HG02798 (cell line): Measurements from ENCODE around the gene DPP6.

Experiments
- ATAC-seq: cut with Tn5 transposase; IDR thresholded peaks from one replicate; pipeline ENCODE4 v1.9.1; 2021; ENCODE audit warnings: mild to moderate bottlenecking; ENCODE audit not compliant: unreplicated experiment, poor library complexity

Gene DPP6

DNA sequence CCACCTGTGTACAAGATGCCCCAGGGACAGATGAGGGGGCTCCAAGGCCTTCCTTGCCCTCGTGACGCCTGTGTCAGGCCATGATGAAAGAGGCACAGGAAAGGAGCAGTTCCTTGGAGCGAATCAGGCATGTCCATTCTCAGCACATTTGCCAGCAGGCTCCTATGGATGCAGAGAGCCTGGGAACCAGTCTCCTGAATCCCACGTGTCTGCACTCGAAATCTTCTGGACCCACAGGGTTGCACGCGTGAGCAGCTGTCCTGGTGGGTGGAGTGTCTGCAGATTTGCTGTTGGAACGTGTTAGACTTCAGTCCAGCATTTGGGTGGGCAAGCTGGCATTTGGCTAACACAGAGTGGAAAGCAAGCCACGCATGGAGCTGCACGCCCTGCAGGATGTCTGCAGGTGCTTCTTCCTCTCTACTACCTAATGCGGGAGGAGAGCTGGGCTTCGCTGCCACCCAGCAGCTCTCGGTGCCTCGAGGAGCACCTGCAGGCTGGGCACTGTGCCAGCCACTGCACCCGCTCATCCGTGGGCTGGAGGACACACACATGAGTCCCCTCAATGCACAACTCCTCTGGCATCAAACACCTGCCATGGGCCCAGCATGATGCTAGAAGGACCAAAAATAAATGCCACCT is 810.1 kb downstream of the DPP6 start:
- no peak for ATAC-seq

- ATAC-seq = no peak
Observed at GRCh38 chr7:154863766-154864522, 811.7 kb downstream of the DPP6 start.

- no peak for ATAC-seq
Observed at GRCh38 chr7:154864523-154864891, 812.3 kb downstream of the DPP6 start.

DNA sequence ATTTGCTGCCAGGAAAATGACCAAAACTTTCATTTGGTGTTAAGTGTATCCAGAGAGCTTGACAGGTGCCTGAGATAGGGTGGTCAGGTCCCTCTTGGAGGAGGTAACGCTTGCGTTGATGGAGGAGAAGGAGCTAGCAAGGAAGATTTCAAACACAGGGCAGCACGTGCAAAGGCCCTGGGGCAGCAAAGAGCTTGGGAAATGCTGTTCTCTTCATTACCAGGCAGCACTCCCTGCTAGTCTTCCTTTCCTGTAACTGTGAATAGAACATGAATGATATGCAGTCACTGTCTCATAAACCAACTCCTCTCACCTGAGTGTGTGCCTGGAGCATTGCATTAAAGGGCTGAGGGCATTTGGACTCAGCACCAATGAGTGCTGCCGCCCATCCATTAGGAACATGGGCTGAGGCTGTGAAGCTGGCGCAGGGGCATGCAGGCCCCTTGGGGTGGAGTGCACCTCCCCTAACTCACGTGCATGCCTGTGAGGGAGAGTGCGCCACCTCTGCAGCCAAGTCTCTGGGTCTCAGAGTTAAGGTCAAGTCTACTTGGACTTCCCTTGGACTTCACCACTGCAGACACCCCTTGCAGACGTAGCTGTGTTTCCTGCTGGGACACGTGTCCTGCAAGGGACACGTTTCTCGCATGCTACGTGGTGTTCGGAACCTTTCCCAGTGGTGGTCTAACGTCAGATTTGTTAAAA is 813.9 kb downstream of the DPP6 start:
- no peak for ATAC-seq

DNA sequence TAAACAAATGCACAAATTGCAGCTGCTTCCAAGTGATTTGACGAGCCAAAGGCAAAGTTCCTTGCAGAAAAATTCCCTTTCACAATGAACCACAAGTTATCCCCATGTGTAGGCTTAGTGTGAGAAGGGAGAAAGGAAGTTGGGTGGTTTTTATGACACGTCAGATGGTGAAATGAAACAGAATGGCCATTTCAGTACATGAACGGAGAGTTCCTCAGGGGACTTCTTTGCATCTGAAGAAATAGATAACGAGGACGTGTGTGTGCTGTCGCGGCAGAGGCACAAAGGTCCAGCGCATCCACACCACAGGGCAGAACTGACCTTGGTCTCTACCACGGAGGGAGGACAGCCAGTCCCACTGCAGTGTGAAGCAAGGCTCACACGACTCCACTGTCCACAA is 814.9 kb downstream of the DPP6 start:
- peak; percentile 64 for ATAC-seq

DNA sequence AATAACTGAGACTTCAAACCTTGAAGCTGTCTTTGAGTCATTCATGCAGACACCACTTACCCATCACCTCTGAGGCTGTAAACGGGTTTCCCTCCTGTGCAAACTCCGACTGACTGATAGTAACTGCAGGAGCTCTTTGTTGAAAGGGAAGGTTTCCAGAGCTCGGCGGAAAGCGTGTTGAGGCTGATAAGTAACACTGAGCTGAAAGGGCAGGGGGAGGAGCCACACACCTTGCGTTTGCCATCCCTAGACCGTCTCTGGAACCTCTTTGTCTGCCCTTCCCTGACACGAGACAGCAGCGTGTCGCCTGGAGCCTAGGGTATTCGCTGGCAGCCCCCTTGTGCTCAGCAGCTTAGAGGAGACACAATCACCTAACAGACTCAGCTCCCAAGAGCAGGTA is 816.7 kb downstream of the DPP6 start:
- ATAC-seq = no peak

DNA sequence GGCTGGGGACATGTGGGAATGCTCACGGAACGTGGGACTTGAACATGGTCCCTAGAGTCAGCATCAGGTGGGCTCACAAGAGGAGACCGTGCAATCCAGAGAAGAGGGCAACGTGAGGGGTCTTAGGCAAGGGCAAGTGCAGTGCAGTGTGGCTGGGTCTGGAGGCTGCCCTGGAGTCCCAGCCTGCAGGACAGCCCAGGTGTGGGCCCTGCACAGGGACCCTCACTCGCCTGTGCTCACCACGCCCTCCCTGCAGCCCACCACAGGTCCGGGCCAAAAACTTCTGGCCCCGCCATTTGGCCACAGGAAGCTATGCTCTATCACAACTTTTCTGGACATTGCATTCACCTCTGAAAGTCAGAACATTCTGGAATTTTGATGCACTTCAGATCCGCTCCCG is 817.2 kb downstream of the DPP6 start:
- ATAC-seq = no peak

DNA sequence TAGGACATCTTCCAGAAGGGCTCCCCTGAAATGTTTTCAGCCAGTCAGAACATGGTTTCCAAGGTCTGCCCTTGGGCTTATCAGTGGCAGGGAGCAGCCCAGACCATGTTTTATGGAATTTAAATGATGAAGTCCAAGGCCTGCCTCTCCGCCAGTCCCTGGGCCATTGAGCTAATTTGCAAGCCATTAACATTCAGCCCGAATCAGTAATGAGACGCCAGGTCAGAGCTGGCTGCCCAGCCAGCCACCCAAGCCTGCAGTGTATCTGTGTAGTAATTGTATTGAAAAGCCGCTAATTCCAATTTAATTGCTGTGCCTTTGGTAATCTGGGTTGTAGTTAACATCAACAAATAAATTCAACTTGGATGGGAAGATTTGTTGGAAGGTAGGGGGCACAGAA is 819.3 kb downstream of the DPP6 start:
- no peak for ATAC-seq

DNA sequence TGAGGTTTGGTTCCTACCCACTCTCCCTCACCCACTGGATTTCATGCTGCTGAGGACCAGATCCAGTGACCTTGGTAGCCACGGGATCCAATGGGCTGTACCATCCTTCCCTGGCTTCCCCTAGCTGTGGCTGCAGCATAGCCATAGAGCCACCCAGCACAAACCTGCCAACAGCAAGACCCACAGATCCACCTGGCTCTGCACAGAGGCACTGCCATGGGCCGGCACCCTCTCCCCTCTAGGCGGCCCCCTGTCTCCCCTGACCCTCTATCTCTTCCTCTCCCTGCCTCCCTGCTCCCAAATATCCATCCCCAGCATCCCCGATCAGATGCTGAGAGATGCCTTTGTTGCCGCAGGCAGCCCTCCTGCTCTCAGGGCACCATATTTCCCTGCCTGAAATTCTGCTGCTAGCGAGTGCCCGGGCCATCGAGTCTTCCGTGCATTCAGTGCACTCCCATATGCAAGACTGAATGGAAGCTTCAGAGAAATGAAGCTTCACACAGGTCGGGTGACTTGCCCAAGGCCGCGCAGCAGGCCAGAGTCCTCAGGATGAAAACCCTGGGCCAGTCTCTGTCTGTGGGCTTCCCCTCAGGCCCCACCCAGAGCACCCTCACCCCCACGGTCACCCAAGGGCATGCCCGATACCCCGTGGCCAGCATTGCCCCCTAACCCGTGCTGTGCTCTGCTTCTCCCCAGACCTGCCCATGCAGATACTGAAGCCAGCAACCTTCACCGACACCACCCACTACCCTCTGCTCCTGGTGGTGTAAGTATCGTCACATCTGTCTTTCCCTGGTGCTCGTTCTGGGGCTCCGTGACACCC is 819.9 kb downstream of the DPP6 start:
- no peak for ATAC-seq

- no peak for ATAC-seq
Observed at GRCh38 chr7:154872811-154873499, 820.8 kb downstream of the DPP6 start.

GRCh38 chr7:154873500-154874121 is 821.4 kb downstream of the DPP6 start:
- ATAC-seq = no peak

GRCh38 chr7:154874409-154875113 is 822.4 kb downstream of the DPP6 start:
- ATAC-seq = no peak

GRCh38 chr7:154875297-154875696 is 823.1 kb downstream of the DPP6 start:
- ATAC-seq = no peak

GRCh38 chr7:154876516-154876915 is 824.3 kb downstream of the DPP6 start:
- ATAC-seq = no peak

DNA sequence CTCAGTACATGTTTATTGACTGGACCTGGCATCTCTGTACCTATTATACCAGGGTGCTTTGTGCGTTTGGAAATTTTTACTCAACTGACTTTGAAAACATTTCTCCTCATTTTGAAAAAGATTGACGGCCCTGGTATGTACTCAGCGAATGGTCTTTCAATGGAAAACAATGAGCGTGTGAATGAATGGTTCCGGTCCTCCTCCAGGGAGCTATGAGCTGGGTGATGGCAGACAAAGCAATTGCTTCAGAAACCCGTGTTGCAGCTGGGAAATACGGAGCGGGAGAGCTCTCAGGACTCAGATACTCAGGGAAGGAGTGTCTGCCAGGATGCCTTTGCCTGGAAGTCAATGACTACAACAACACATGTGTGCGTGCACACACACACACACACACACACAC is 824.8 kb downstream of the DPP6 start:
- ATAC-seq = no peak

- ATAC-seq = no peak
Observed at GRCh38 chr7:154879629-154880028, 827.4 kb downstream of the DPP6 start.

DNA sequence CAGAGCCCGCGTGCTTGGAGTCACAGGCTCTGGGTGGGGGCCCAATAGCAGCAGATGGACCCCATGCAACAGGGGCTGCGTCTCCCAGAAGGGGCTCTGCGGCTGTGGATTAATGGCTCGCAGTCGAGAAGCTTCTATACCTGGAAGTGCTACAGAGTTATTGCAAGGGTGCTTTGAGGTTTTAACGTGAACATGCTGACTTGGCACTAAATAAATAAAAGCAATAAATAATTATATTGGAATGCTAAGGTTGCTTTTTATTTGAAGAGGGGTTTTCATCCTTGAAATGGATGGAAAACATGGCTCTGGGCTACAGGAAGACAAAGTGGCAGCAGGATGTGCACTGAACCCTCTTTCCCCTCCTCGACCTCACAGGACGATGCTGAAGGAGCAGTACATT is 828.3 kb downstream of the DPP6 start:
- ATAC-seq = no peak

- no peak for ATAC-seq
Observed at GRCh38 chr7:154881026-154881425, 828.8 kb downstream of the DPP6 start.

GRCh38 chr7:154881526-154881925 is 829.3 kb downstream of the DPP6 start:
- no peak for ATAC-seq
